Activated T-helper 1 cell treated with Interleukin-2 at 50 U/mL for 16 hours (primary cell): ENCODE results near the gene FLNC.

Experiments used
- DNase-seq: peaks from one replicate; pipeline ENCODE4 v3.0.0-alpha.2; 2020; ENCODE audit warnings: low read depth

FLNC gene

DNA sequence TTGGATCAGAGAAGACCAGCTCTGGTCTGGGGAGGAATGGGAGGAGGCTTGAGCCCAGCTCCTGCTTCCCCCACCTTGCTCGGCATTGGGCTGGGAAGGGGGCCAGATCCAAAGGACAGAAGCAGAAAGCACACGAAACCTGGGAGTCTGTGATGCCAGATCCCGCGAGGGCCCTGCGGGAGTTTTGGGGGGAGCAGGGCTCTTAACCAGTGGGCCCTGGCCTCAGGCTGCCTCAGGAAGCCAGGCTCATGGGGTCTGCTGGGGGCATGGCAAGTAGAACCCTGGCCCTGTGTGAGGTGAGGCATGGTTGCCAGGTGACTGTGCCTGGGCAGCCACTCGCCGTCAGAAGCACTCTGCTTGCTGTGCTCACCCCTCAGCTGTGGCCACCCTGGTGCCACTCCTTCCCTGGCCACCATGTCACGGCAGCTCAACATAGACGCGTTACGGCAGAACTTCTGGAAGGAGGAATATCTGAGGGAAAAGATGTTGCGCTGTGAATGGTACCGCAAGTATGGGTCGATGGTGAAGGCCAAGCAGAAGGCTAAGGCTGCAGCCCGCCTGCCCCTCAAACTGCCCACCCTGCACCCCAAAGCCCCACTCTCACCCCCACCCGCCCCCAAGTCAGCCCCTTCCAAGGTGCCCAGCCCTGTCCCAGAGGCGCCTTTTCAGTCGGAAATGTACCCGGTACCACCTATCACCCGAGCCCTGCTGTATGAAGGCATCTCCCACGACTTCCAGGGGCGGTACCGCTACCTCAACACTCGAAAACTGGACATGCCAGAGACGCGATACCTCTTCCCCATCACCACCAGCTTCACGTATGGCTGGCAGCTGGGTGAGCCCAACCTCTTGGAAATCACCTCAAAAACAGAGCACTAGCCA lies 36.0 kb downstream of the FLNC start:
- DNase-seq: no peak

DNA sequence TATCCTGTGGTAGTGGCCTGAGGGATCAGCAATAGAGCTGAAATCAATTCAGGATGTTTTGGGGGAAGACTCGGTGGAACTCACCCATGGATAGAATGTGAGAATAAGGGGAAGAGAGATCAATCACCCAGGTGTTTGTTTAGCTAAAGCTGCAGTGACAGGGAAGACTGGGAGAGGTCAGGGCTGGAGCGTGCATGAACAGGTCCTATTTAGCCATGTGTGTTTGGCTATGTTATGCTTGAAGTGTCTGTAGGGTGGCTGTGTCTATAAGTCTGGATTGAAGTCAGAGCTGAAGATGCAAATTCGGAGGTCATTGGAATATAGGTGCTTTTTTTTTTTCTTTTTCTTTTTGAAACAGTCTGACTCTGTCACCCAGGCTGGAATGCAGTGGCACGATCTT lies 37.0 kb downstream of the FLNC start:
- no peak for DNase-seq

DNA sequence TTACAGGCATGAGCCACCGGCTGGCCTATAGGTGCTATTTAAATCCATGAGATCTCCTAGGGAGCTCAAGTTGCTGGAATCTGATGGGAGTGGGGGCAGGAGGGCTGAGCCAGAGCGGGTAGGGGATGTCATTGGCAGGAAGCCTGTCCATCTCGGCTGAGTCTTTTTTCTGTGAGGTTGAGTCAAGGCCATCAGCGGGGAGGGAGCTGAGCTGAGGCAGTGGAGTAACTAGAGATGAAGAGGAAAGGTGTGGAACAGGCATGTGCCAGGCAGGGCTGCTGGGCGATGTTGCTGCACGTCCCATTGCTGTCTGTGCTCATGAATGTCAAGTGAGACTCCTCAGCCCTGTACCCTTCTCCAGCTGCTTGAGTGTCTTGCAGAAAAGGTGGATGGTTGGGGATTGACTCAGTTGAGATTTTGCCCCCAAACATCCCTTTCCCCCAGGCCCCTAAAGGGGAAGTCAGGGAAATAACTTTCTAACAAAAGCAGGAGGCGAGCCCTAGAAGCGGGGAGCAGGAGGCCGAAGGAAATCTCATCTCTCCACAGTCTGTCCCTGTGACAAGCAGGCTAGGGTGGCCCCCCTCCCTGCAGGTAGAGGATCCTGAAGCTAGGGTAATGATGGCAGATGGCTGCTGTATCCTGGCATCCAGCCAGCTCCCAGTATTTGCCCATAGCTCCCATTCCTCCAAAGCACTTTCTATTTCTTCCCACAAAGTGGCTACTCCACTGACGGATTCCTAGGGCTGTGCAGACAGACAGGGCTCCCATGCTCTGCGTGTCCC lies 37.8 kb downstream of the FLNC start:
- DNase-seq: no peak

DNA sequence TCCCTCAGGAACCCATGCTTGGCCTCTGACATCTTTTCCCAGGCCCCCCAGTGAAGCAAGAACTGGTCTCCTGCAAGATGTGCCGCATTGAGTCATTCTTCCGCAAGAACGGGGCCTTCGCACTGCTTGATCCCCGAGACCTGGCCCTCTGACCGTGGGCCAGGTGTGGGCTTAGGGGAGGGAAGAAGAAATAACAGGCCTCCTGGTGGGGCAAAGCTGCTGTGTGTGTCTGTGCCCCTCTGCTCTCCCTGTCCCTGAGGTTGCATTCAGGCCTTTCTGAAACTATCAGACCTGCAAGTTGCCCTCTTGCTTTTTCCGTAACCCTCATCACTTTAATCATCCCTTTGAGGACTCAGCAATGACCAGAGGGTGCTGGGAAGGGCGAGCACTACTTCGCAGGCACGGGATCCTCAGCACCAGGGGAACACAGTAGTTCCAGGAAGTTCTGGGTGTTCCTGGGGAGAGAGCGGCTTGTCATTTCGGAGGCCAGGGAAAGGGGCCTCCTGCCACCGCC lies 38.5 kb downstream of the FLNC start:
- DNase-seq: no peak

DNA sequence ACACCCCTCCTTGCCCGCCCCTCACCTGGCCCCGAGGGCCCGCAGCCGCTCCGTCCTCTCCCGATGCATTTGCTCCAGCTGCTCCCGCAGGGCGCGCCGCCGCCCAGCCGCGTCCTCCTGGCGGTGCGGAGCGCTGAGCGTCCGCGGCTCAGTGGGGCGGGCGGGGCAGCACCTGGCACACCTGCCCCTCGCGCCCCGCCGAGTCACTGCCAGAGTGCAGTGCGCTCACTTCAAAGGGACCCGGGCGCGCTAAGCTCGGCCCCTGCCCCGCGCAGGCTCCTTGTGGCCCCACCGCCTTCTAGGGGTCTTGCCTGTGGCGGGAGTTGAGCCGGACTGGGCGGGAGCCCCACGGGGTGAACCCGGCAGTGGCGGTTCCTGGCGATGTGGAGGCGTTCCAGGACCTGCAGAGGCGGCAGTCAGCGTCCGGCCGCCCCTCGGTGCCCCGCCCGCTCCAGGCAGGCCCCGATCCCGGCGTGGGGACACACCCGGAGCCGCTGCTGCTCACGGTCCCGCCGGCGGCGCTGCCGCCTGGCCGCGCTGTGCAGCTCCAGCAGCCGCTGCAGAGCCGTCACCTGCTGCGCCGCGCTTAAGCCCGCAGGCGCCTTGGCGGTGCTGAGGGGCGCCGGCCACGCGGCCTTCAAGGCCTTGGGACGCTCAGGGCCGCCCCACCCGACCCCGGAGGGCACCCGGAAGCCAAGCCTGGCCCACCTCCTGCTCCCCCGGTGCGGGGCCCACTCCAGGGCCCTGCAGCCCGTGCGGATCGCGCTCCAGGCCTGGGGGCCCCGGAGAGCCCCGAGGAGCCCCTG lies 39.1 kb downstream of the FLNC start:
- DNase-seq: peak; percentile 33

DNA sequence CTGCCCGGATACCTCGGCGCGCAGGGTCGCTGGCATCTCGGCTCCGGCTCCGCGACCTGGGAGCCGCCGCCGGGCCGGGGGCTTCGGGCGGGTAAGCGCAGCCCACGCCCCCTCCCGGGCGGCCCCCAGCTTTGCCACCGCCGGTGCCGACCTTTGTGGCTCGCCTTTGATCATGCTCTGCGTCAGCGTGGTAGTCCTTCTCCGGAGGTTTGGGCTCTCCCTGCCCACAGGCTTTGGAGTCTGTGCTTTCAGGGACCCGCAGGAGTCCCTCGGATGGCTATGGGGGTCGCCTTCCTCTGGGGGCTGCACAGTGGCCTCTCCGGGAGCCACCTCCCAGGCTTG lies 39.7 kb downstream of the FLNC start:
- no peak for DNase-seq

DNA sequence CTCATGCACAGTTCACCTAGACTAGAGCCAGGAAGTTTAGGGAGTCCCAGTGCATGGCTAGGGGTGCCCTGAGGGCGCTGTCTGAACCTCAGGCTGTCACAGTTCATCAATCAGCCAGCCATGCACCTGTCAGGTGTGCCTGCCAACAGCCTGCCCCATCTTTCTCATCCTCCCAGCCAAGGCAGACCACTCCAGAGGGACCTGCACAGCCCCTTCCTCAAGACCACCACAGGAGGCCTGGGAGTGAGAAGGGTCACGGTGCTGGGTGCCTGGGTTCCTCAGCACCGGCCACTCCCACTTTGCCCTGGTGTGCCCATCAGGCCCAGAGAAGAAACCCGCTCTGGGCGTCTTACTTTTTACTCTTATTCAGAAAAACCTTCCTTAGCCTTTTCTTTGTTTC lies 40.8 kb downstream of the FLNC start:
- no peak for DNase-seq

DNA sequence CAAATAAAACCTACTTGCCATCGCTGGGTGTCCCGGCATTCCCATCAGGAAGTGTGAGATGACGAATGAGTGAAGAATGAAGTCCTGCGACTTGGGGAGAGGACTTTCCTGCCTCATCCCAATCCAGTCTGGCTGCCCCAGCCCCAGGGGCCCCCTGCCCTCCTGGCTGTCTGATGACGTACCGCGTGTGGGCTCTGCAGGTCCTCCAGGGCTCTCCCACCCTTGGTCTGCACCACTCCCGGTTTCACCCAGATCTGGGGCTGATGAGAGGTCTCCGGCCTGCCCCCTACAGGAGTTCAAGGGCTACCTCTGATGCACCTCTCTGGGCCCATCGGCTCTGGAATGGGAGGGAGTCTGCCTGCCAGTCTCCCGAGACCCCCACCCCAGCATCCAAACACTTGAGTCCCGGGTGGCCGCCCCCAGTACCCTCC lies 42.2 kb downstream of the FLNC start:
- DNase-seq: no peak

DNA sequence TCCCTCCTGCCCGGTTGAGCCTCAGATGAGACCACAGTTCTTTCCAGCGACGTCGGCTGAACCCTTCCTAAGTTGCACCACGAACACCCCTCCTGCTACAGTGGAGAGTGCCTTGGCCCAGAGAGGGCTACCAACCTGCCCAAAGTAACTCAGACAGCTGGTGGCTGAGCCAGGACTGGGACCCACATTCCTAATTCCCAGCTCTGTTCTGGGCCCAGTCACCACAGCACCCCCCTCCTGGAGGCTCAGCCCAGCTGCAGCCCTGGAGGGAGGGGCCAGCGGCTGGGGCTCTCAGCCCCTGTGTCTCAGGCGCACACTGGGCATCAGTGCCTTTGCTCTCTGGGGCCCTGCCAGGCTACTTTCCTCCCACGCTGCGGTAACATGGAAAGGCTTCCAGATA lies 43.0 kb downstream of the FLNC start:
- no peak for DNase-seq

DNA sequence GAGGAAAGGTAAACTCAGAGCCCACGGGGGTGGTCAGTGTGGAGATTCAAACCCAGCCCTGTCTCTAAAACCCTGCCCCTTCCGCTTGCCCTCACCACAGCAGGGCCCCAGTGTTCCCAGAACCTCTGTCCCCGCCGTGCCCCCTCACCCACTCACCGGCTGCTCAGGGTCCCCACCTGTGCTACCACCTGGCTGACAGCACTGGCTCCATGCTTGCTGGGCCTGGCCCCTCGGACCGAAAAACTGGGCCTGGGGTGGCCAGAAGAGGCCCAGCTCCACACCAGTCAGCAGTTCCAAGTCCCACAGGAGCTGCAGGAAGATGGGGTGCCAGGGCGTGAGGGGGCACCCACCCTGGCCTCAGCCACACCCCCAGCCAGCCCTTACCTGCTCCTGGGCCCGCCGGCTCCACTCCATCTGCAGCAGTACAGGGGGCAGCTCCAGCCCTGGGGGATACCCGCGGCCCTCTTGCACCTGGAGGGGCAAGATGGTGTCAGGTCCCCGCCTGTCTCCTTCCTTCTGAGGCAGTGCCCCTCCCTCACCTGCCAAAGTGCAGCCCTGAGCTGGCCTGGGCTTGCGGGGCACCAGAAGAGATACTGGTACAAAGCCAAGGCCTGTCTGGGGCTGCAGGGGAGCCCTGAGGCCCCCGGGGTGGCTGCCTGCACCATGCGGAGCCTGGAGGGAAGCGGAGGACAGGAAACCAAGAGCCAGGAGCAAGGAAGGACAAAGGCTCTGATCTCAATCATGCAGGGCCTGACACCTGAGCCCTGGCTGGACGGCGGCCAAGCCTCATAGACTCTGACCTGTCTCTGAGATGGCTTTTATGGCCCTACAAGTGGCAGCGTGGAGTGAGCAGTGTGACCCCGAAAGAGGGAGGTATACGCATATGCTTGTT lies 44.2 kb downstream of the FLNC start:
- no peak for DNase-seq

DNA sequence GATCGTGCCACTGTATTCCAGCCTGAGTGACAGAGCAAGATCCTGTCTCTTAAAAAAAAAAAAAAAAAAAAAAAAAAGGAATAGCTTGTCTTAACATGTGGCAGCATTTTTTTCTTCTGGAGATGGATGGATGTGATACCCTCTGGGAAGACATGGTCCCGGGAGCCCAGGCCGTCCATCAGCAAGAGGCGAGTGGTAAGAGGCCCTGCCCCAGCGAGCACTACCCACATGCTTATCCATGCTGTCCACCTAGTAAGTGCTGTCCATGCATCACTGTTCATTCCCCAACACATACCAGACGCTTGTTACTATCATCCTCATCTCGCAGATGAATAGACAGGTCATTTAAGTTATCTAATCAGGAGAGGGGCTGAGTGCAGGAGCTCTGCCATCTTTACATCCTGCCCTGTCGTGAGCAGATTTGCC lies 45.3 kb downstream of the FLNC start:
- no peak for DNase-seq

DNA sequence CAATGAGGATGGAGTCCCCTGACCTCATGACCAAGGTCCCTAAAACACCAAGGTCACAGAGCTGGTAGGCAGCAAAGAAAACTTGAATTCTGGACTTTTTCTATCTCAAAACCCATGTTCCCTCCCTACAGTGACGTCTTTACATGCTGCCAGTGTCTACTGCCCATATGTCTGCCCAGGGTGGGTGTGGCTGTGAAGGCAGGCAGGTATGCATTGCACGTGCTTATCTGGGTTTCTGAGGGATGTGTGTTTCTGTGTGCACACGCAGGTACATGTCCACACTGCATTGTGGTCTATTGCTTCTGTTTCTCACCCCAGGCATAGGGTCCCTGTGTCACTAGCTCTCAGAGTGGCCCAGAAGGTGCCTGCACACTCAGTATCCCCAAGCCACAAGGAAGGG lies 45.9 kb downstream of the FLNC start:
- no peak for DNase-seq

DNA sequence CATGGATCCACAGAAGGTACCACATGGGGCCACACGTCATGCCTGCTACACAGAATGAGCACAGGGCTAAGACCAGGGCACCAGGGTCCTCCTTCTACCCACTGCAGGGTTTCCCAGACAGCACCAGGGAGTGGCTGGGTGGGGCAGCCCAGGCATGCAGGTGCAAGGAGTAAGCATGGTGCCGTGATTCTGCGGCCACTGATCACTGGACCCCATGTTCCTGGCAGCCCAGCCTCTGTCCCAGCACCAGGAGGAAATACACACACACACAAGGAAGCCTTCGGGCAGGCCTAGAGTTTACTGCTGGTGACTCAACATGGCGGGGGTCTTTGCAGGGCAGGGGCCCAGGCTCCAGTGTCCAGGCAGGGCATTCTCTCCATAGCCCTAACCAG lies 46.4 kb downstream of the FLNC start:
- no peak for DNase-seq

DNA sequence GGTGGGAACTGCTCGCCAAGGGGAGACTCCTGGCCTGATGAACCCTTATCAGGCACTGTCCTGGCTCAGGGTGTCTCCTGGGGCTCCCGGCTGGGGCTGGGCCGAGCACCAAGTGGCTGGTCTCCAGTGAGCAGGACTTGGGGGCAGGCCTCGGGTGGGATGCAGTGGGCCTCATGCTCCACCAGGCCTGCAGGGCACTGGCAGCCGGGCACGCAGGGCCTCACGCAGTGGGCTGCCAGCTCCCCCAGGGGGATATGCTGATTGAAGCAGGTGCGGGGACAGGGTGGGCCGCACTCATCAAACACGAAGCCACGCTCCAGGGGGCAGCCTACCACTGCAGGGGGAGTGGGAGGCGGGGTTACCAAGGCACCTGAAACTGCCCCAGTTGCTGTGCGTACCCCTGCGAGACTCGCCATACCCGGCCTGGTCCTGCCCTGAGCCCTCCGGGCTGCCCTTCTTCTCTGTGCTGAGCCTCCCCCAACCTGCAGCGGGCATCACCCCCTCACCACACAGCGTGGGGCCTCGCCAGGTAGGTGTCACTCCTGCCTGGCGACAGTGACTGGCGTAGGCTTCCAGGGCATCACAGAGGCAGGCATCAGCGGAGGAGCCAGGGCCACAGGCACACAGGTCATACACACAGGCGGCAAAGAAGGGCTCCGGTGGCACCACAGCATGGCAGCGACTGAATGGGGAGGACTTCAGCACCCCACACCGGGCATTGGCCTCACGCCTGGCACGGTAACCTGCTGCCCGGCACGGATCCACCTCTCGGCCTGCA lies 47.0 kb downstream of the FLNC start:
- no peak for DNase-seq

DNA sequence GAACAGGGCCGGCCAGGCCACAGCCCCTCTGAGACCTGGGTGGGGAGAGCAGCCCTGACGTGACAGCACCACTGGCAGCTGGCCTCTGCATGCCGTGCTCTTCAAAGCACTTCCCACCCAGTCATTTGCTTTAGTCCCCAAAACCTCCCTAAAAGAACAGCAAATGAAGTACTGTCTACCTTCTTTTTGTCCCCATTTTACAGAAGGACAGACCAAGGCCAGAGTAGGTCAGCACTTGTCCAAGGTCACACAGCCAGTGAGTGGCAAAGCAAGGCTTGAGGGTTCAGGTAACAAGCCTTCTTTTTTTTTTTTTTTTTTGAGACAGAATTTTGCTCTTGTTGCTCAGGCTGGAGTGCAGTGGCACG lies 47.5 kb downstream of the FLNC start:
- no peak for DNase-seq

DNA sequence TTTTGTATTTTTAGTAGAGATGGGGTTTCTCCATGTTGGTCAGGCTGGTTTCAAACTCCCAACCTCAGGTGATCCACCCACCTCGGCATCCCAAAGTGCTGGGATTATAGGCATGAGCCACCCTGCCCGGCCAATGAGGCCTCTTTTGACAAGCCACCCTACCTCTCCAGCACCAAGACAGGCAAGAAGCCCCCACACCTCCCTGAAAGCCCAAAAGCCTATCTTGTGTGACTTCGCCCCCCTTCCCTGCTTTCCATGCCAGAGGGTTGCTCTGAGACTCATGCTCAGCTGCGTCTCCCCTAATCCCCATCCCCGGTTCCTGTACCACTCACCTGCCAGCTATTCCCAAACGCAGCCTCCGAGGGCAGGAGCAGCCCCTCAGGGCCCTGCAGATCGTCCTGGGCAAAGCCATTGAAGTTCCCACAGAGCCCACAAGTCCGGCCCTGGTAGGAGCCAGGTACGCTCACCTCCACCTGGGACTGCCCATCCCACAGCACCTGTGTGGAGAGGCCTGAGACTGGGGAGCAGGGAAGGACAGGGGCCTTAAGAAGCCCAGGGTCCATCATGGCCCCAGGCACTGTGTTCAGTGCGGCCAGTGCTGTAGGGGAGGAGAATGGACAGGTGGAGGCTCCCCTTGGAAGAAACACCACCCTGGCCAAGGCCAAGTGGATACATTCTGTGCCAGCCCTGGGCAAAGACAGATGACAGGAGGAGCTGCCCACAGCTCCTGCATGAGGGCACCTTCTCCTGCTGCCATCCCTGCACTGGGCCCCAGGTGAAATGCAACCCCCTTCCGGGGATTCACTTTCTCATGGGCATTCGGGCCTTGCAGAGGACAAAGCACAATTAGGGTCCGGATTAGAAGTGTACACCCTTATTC lies 48.3 kb downstream of the FLNC start:
- no peak for DNase-seq

DNA sequence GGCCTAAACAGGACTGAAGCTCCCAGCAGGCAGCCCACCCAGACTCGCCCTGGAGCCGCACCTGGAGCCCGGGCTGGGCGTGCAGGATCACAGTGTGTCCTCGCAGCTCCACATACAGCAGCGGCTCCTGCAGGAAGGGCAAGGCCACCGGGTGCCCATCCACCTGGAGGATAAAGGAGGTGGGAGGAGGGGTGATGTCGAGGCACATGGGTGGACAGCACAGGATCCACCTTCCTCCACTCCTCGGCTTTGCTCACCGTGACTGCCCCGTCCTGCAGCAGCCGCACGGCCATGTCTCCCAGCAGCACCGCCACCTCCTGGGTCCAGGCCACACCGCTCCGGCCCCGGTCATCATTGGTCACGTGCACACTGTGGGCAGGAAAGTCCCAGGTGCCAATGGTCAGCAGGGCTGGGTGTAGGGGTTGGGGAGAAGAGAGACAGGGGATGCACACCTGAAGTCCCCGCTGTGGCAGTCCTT lies 49.3 kb downstream of the FLNC start:
- DNase-seq: no peak

DNA sequence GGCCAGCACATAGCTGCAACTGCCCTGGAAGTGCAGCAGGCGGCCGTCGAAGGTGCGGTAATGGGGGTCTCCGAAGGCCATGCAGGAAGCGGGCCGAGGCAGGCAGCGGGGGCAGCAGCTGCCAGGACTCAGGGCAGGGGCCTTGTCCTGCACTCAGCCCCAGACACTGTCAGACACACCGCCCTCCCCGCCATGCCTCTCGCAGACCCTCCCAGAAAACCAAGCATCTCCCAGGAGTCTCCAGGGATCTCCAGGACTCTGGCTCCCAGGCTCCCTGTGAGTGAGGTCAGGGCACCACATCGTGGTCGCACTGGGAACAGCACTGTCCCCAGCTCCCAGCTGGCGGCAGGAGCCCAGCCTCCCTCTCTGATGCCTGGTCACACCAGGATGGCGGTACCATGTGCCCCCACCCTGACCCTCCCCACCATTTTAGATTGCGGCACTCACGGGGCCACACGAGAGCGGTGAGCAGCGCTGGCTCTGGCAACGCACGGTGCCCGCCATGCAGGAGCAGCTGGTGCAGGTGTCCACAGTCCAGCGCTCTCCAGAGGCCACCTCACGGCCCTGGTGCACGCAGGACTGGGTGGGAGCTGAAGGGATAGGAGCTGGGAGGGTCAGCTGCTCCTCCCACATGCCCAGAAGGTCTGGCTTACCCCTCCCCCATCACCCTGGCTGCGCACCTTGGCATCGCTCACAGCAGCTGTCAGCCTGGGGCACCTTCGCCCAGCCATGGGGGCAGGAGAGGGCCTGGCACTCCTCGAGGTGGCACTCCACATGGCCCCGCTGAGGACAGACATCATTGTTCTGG lies 49.9 kb downstream of the FLNC start:
- DNase-seq: no peak
